Measurements from ENCODE around the gene MRGPRX3.

The MRGPRX3 gene

GRCh38 chr11:18168372-18168771 is 36.0 kb downstream of the MRGPRX3 start:
- no peak for DNase-seq (ENCODE audit: low read depth)

DNA sequence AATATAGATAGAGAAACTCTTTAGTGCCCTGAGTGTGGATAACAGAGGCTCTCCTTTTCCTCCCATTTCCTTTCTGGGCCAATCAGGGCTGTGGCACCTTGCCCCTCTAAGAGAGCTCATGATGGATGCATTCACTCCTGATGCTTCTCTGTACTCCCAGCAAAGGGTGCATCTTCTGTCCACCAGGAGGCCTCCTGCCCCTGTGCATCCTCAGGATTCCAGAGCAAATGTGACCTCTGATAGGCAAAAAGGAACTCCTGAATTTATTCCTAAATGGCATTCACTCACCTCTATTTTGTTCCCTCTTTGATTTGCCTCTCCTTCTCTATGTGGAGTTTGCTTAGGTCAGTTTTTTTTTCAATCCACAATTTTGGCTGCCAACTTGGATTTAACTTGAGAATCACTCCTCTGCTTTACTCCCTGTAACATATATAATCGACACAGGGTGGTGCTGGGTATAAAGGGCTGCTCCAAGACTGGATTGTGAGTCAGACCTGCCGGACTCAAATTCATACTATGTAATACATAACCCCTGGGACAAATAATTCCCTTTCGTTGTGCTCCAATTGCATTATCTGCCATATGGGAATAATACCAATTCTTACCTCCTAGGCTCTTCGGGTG is 39.1 kb downstream of the MRGPRX3 start:
- DNase-seq (ENCODE audit: low read depth): no peak

- DNase-seq (ENCODE audit: low read depth): no peak
Observed at GRCh38 chr11:18172666-18173065, 40.3 kb downstream of the MRGPRX3 start, which contains the start of gene MRGPRX4. Gene MRGPRX4 (plus strand): TSS chr11:18172837. CDS start chr11:18173257, 420 bp downstream.

- no peak for DNase-seq (ENCODE audit: low read depth)
Observed at GRCh38 chr11:18173225-18173866, 41.0 kb downstream of the MRGPRX3 start.
